ENCODE data around the gene FOXL2.

Gene FOXL2

DNA sequence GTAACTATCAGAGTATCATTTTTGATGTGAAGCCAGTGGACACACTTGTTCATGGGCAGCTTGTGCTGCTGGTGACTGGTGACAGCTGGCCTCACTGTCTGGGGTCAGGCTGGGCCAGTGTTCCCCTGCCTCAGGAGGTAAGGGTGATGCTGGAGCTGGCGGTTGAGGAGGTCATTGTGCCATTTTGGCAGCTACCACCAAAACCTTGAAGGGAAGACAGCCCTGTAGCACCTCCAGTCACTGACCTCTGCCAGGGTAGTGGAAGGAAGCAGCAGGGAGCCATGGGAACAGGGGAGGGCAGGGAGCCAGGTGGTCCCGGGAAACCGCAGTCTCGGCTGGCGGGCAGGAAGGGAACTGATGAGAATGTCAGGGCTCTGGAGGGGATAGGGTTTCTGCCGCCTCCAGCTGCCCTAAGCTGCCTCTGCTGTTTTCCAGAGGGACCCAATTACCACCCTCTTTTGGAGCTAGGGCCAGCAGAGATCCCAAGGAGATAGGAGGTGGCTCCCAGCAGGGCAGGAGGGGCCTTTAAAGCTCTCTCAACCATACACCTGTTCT lies 24.9 kb upstream of the FOXL2 start:
- Histone ChIP-seq H3K4me2 (ENCODE audit: low read length) (no peak overlapping the region), H3K79me2 (ENCODE audit: control insufficient read depth, low read length) (no peaks in the 10 kb centered on the region), H3K27ac (ENCODE audit: low read depth, low read length) (no peak overlapping the region), H3K4me3 (ENCODE audit: low read length) (no peak overlapping the region), H3K27me3 (ENCODE audit: control insufficient read depth, low read length) (no peaks in the 10 kb centered on the region), H3K9me3 (ENCODE audit: control insufficient read depth, insufficient read depth, low read length) (no peaks in the 10 kb centered on the region), H3K9me2 (replicated peaks; ENCODE audit: control insufficient read depth, low read length) (no peaks in the 10 kb centered on the region), H4K20me1 (ENCODE audit: control insufficient read depth, insufficient read depth, low read depth, low read length) (no peaks in the 10 kb centered on the region), H3K36me3 (ENCODE audit: control insufficient read depth, low read length) (no peaks in the 10 kb centered on the region), H3F3A (ENCODE audit: control insufficient read depth, insufficient read depth) (no peaks in the 10 kb centered on the region), H3K4me1 (ENCODE audit: control insufficient read depth, low read length) (no peaks in the 10 kb centered on the region)
- TF ChIP-seq, protein P1, sequence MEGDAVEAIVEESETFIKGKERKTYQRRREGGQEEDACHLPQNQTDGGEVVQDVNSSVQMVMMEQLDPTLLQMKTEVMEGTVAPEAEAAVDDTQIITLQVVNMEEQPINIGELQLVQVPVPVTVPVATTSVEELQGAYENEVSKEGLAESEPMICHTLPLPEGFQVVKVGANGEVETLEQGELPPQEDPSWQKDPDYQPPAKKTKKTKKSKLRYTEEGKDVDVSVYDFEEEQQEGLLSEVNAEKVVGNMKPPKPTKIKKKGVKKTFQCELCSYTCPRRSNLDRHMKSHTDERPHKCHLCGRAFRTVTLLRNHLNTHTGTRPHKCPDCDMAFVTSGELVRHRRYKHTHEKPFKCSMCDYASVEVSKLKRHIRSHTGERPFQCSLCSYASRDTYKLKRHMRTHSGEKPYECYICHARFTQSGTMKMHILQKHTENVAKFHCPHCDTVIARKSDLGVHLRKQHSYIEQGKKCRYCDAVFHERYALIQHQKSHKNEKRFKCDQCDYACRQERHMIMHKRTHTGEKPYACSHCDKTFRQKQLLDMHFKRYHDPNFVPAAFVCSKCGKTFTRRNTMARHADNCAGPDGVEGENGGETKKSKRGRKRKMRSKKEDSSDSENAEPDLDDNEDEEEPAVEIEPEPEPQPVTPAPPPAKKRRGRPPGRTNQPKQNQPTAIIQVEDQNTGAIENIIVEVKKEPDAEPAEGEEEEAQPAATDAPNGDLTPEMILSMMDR (IDR thresholded peaks at IDR 0.05; ENCODE audit: low read depth, low read length, poor library complexity, severe bottlenecking) = no peak
- no peak for TF ChIP-seq EZH2phosphoT487 (IDR thresholded peaks at IDR 0.05; ENCODE audit: borderline replicate concordance, low read length)

DNA sequence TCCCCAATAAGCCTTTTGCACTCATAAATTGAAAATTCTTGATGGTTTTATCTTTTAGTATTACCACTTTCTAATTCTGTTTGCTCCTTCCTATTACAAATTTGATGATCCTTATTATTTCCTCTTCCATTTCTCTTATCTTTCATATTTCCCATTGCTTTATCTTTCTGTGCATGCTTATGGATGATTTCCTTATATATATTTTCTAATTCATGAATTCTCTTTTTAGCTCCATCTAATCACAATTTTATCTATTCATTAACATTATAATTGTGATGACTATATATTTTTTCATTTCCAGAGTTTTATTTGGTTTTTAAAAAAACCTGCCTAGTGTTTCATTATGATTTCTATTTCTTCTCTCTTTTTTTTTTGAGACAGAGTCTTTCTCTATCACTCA lies 18.0 kb upstream of the FOXL2 start:
- Histone ChIP-seq H4K20me1 (ENCODE audit: control insufficient read depth, insufficient read depth, low read depth, low read length) (no peaks in the 10 kb centered on the region), H3K27me3 (ENCODE audit: control insufficient read depth, low read length) (peaks cover 7% of the 10 kb centered on the region), H3K4me3 (ENCODE audit: low read length) (no peak overlapping the region), H3K4me2 (ENCODE audit: low read length) (no peak overlapping the region), H3F3A (ENCODE audit: control insufficient read depth, insufficient read depth) (no peaks in the 10 kb centered on the region), H3K4me1 (ENCODE audit: control insufficient read depth, low read length) (peaks cover 9% of the 10 kb centered on the region), H3K79me2 (ENCODE audit: control insufficient read depth, low read length) (no peaks in the 10 kb centered on the region), H3K9me2 (replicated peaks; ENCODE audit: control insufficient read depth, low read length) (no peaks in the 10 kb centered on the region), H3K9me3 (ENCODE audit: control insufficient read depth, insufficient read depth, low read length) (no peaks in the 10 kb centered on the region), H3K36me3 (ENCODE audit: control insufficient read depth, low read length) (no peaks in the 10 kb centered on the region), H3K27ac (ENCODE audit: low read depth, low read length) (no peak overlapping the region)
- no peak for TF ChIP-seq EZH2phosphoT487 (IDR thresholded peaks at IDR 0.05; ENCODE audit: borderline replicate concordance, low read length)

DNA sequence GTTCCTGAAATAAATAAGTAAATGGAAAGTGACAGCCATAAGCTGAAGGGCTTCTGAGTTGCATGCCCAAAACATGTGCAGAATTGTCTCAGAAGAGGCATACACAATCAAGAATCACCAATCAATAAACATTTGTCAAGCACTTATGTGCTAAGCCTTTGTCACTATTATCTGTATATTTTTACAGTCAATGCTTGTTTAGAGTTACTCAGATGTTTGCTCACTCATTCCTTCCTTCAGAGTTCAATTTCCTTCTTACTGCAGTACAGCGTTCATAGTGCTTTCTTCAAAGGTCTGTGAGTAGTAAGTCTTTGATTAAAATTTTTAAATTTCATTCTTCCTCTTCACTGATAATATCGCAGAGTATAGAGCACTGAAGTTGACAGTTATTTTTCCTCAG lies 17.3 kb upstream of the FOXL2 start:
- TF ChIP-seq EZH2phosphoT487 (IDR thresholded peaks at IDR 0.05; ENCODE audit: borderline replicate concordance, low read length) = no peak
- TF ChIP-seq, protein P1 (IDR thresholded peaks at IDR 0.05; ENCODE audit: low read depth, low read length, poor library complexity, severe bottlenecking) = no peak

DNA sequence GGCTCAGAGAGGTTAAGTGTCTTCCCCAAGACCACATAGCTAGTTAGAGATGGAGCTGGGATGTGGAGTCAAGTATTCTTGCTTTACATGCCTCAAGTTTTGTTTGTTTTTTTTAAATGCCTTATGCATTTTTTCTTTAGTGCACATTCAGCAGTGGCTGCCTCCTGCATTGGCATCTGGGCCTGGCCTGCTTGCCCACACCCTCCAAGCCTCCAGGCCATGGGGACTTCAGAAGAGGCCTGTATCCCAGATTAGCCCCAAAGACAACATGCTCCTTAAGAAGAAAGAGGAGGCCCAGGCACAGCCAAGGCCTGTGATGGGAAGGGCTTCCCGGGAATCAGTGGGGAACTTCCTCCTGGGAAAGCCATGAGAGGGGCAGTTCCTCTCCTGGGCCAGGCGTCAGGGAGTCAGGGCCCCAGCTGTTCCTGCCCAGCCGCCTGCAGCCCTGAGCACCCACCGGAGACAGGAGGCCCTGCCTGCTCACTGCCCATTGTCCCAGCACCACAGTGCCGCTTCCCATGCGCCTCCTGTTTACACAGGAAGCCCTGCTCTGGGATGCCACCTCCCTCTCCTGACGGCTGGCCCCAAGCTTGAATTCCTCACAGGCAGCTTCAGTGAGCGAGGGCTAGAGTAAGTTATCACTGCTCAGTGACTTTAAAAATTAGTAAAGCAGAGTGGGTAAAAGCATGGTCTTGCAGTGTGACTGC lies 16.1 kb upstream of the FOXL2 start:
- Histone ChIP-seq H3K36me3 (ENCODE audit: control insufficient read depth, low read length) (no peaks in the 10 kb centered on the region), H3K27me3 (ENCODE audit: control insufficient read depth, low read length) (peaks cover 11% of the 10 kb centered on the region), H3K9me3 (ENCODE audit: control insufficient read depth, insufficient read depth, low read length) (no peaks in the 10 kb centered on the region), H3K79me2 (ENCODE audit: control insufficient read depth, low read length) (no peaks in the 10 kb centered on the region), H3K4me2 (ENCODE audit: low read length) (no peak overlapping the region), H3K9me2 (replicated peaks; ENCODE audit: control insufficient read depth, low read length) (no peaks in the 10 kb centered on the region), H3F3A (ENCODE audit: control insufficient read depth, insufficient read depth) (no peaks in the 10 kb centered on the region), H3K27ac (ENCODE audit: low read depth, low read length) (no peak overlapping the region), H3K4me1 (ENCODE audit: control insufficient read depth, low read length) (peaks cover 9% of the 10 kb centered on the region), H4K20me1 (ENCODE audit: control insufficient read depth, insufficient read depth, low read depth, low read length) (no peaks in the 10 kb centered on the region), H3K4me3 (ENCODE audit: low read length) (no peak overlapping the region)
- no peak for TF ChIP-seq EZH2phosphoT487 (IDR thresholded peaks at IDR 0.05; ENCODE audit: borderline replicate concordance, low read length)
- TF ChIP-seq, protein P1 (IDR thresholded peaks at IDR 0.05; ENCODE audit: low read depth, low read length, poor library complexity, severe bottlenecking) = no peak

More for the DNA sequence above, 17.3 kb upstream of the FOXL2 start:
- Histone ChIP-seq H3K27me3 (ENCODE audit: control insufficient read depth, low read length) (peaks cover 7% of the 10 kb centered on the region), H3K9me3 (ENCODE audit: control insufficient read depth, insufficient read depth, low read length) (no peaks in the 10 kb centered on the region), H3K27ac (ENCODE audit: low read depth, low read length) (no peak overlapping the region), H3K4me1 (ENCODE audit: control insufficient read depth, low read length) (peaks cover 9% of the 10 kb centered on the region), H3K4me3 (ENCODE audit: low read length) (no peak overlapping the region), H3K9me2 (replicated peaks; ENCODE audit: control insufficient read depth, low read length) (no peaks in the 10 kb centered on the region), H3F3A (ENCODE audit: control insufficient read depth, insufficient read depth) (no peaks in the 10 kb centered on the region), H3K79me2 (ENCODE audit: control insufficient read depth, low read length) (no peaks in the 10 kb centered on the region), H3K36me3 (ENCODE audit: control insufficient read depth, low read length) (no peaks in the 10 kb centered on the region), H4K20me1 (ENCODE audit: control insufficient read depth, insufficient read depth, low read depth, low read length) (no peaks in the 10 kb centered on the region), H3K4me2 (ENCODE audit: low read length) (no peak overlapping the region)

Measured in DOHH2 (cell line).